ENCODE results near the gene SYNE3.

Gene SYNE3

DNA sequence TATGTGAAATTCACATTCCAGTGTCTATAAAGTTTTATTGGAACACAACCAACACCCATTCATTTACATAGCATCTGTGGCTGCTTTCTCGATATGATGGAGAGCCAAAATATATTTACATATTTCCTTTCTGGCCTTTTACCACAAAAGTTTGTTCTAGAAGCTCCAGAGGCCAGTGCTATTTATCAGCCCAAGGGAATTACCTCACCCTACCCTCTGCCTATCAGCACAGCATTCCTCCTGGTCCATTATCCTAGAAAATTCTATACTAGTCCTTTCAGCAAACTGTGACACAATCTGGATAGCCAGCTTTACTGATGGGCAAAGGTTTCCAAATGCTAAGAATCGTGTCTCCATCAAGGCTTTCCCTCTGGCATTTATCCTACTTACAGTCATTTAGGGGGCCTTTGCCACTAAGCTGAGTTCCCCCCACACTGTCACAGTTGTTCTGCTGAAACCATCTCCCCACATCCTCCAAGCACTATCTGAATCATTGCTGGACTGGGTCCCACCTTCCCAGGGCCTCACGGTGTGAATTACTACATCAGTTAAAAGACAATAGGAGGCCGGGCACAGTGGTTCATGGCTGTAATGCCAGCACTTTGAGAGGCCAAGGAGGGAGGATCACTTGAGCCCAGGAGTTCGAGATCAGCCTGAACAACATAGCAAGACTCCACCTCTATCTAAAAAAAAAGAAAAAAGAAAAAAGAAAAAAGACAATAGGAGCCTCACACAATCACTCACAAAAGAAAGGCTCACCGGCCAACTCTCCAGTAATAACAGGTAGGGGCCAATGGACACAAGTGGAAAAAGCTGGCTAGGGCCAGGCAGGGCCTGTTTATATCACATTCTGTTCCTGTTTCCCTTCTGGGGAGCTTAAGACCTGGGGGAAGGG is 12.1 kb downstream of the SYNE3 start:
- TF ChIP-seq, protein P1, sequence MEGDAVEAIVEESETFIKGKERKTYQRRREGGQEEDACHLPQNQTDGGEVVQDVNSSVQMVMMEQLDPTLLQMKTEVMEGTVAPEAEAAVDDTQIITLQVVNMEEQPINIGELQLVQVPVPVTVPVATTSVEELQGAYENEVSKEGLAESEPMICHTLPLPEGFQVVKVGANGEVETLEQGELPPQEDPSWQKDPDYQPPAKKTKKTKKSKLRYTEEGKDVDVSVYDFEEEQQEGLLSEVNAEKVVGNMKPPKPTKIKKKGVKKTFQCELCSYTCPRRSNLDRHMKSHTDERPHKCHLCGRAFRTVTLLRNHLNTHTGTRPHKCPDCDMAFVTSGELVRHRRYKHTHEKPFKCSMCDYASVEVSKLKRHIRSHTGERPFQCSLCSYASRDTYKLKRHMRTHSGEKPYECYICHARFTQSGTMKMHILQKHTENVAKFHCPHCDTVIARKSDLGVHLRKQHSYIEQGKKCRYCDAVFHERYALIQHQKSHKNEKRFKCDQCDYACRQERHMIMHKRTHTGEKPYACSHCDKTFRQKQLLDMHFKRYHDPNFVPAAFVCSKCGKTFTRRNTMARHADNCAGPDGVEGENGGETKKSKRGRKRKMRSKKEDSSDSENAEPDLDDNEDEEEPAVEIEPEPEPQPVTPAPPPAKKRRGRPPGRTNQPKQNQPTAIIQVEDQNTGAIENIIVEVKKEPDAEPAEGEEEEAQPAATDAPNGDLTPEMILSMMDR (conservative IDR thresholded peaks at IDR 0.05; ENCODE audit: low read length), result no peak
- H3K4me3 ChIP-seq (ENCODE audit: low read length), result no peak overlapping the region
- DNase-seq (ENCODE audit: low read depth), result peak; percentile 73

DNA sequence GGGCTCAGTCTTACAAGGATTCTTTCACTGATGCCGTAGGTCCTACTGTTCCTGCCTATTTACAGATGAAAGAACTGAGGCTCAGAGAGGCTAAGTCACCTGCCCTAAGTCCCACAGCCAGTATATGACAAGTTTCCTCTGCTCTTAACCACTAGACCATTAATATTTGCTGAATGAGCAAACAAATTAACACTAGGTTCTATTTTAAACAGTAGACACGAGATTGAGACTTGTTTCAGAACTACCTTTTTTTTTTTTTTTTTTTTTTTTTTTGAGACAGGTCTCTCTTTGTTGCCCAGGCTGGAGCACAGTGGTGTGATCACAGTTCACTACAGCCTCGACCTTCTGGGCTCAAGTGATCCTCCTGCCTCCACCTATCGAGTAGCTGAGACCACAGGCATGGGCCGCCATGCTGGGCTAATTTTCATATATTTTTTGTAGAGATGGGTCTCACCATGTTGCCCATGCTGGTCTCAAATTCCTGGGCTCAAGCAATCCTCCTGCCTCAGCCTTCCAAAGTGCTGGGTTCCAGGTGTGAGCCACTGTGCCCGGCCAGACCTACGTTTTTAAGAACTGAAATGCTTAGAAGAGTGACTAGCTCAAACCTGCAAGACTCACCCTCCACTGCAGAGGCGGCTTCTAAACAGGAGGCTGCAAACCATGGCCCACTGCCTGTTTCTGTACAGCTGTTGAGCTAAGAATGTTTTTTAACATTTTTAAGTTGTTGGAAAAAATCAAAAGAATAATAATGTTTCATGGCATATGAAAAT is 12.9 kb downstream of the SYNE3 start:
- no peak for DNase-seq (ENCODE audit: low read depth)
- TF ChIP-seq, protein P1 (conservative IDR thresholded peaks at IDR 0.05; ENCODE audit: low read length), result no peak
- no peak overlapping the region for H3K4me3 ChIP-seq (ENCODE audit: low read length)

DNA sequence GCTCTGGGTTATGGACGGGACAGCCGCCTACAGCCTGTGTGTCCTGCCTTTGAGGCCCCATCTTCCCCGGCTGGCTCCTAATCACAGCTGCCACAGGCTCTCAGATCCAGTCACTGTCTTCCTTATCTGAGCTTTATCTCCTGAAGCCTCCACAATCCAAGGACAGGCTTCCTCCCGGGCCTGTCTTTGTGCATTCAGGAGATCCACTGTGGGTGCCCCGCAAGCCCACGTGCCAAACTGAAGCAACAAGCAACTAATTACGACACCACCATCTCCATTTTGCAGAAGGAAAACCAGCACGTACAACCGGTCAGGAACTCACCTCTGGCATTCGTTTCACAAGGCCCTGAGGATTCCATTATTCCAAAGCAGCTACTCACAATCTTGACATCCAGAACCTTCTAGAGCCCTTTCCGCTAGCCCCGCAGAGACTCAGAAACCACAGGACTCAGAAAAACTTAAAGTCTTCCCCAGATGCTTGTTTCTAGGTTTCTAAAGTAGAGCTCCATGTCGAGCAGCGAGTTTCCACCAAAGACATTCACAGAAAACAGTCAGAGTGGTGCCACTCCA is 14.0 kb downstream of the SYNE3 start:
- TF ChIP-seq, protein P1 (conservative IDR thresholded peaks at IDR 0.05; ENCODE audit: low read length), result no peak
- no peak overlapping the region for H3K4me3 ChIP-seq (ENCODE audit: low read length)
- no peak for DNase-seq (ENCODE audit: low read depth)

DNA sequence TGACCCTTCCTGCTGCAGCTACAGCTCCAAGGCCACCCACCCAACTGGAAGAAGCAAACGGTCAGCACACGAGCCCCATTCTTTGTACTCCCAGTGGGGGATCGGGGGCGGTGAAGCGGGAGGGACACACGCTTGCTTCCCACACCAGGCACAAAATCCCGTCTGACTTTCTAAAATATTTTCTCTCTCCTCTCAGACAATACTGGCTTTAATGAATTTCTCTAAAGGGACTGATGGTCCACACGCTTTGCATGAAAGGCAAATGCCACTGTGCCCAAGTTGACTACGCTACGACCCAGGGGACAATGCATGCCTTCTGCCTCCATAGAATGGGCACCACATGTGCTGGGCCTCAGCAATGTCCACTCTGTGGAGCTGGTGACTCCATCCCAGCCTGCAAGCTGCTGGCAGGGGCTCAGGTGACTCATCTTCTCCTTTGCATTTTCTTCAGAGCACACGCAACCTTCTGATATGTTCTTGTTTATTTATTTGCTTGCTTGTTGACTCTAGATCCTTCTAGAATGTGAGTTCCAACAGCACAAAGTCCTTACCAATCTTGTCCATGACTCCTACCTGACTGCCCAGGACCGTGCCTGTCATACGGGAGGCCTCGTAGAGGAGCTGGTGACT is 15.6 kb downstream of the SYNE3 start:
- peak; percentile 85 for DNase-seq (ENCODE audit: low read depth)
- TF ChIP-seq, protein P1 (conservative IDR thresholded peaks at IDR 0.05; ENCODE audit: low read length), result no peak; the same call in 1 of the 2 replicates

DNA sequence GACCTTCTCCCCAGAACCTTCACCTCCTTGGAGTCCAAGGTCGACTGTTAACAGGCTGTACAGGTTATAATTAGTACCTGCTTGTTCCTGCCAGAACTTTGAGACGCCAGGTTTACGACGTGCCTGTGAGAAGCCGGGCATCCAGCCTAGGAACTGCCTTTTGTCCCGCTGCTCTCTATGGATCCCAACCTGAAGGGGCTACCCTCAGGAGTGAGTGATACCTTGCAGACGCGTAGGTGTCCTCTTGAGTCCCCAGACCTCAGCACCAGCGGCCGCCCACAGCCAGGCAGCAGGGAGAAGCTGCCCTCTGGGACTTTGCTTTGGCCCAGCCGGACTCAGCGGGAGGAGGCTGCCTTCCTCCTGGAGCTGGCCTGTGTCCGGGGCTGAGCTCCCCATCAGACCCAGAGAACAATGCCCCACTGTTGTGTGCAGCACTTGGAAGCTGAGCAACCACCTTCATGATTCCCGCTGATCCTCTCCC is 16.2 kb downstream of the SYNE3 start:
- DNase-seq (ENCODE audit: low read depth), result no peak
- no peak overlapping the region for H3K4me3 ChIP-seq (ENCODE audit: low read length)
- TF ChIP-seq, protein P1 (conservative IDR thresholded peaks at IDR 0.05; ENCODE audit: low read length), result no peak

More for the DNA sequence above, 15.6 kb downstream of the SYNE3 start:
- H3K4me3 ChIP-seq (ENCODE audit: low read length), result no peak overlapping the region

DNA sequence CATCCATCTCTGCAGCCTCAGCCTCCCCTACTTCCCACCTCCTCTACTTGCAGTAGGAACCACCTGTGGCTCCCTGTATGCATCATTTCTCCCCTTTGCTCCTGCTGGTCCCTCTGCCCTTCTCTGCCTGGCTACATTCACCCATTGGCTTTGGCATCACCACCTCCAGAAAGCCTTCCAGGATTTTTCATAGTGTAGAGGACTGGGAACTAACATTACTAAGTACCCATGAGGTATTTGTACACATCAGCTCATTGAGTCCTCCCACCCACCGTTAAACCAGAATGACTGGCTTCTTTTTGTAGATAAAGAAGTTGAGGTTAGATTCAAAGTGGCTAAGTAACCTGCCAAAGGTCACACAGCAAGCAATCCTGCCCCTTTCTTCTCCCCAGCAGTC is 17.1 kb downstream of the SYNE3 start:
- TF ChIP-seq, protein P1 (conservative IDR thresholded peaks at IDR 0.05; ENCODE audit: low read length), result no peak

More for the DNA sequence above, 17.1 kb downstream of the SYNE3 start:
- DNase-seq (ENCODE audit: low read depth), result no peak
- no peak overlapping the region for H3K4me3 ChIP-seq (ENCODE audit: low read length)
